Measurements from ENCODE around the gene ENOX1.

Gene ENOX1

DNA sequence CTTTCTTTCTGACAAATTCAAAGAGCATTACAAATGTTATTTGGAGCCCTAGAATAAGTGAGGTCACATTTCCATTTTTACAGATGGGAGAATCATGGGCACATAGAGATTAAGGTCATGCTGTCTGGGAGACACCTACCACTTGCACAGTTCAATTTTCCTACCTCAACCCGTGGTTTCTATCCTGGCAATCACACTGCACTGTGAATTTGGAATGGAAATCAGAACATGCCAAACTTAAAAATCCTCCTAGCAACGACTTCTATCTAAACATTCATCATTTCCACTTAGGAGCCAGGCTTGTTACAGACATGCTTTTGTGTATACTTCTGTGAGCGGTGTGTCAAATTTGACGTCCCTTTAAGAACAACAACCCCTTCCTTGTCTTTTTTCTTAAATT is 511.9 kb downstream of the ENOX1 start:
- H3K27ac ChIP-seq, result no peak overlapping the region
- TF ChIP-seq, protein P1, sequence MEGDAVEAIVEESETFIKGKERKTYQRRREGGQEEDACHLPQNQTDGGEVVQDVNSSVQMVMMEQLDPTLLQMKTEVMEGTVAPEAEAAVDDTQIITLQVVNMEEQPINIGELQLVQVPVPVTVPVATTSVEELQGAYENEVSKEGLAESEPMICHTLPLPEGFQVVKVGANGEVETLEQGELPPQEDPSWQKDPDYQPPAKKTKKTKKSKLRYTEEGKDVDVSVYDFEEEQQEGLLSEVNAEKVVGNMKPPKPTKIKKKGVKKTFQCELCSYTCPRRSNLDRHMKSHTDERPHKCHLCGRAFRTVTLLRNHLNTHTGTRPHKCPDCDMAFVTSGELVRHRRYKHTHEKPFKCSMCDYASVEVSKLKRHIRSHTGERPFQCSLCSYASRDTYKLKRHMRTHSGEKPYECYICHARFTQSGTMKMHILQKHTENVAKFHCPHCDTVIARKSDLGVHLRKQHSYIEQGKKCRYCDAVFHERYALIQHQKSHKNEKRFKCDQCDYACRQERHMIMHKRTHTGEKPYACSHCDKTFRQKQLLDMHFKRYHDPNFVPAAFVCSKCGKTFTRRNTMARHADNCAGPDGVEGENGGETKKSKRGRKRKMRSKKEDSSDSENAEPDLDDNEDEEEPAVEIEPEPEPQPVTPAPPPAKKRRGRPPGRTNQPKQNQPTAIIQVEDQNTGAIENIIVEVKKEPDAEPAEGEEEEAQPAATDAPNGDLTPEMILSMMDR (IDR thresholded peaks at IDR 0.05), result no peak
- TF ChIP-seq ZFX (IDR thresholded peaks at IDR 0.05; ENCODE audit: borderline replicate concordance), result no peak

DNA sequence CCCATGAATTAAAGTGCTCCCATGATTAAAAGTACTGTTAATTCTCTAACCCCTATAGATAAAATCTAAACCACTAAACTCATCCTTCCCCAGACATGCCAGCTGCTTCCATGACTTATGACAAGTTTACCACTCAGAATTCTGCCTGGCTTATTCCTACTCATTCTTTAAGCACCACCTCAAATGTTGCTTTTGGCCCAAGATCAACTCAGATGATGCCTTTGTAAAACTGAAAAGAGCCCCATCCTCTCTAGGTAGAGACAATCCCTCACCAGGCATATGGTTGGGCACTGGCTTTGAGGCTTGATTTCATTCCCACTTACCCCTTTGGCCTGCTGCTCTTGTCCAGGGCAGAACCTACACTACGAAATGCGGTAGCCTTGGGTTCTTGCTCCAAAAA is 513.4 kb downstream of the ENOX1 start:
- no peak overlapping the region for H3K27ac ChIP-seq
- TF ChIP-seq ZFX (IDR thresholded peaks at IDR 0.05; ENCODE audit: borderline replicate concordance), result no peak
- TF ChIP-seq, protein P1 (IDR thresholded peaks at IDR 0.05), result no peak

DNA sequence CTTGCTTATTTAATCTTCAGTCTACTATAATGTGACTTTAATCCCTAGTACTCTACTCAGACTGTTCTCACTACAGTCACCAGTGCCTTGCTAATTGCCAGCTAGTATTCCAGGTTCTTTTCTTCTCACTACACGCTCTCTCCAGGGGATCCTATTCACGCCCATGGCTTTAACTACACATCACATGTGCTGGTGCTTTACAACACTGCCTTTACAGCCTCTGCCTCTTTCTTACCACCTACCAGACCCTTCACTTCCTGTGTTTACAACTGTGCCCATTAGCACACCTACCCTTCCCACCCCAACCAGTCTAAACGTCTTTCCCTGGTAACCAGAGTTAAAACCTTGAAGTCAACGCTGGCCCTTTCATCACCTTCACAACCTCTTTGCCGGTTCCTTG is 513.9 kb downstream of the ENOX1 start:
- H3K27ac ChIP-seq, result no peak overlapping the region

DNA sequence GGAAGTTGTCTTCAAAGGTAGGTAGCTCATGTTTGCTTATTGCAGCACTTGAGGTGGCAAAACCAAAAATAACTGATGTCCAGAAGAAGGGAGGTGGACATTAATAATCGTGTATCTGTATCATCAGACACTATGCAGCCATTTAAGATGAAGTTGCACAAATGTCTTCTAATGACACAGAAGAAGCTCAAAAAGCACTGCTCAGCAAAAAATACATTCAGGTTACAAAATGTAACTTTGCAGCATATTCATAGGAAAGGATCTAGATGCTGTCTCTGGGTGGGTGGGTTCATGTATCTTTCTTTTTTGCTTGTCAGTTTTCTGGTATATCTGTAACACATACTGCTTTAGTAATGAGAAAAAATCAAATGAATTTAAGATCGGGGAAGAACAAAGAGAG is 515.6 kb downstream of the ENOX1 start:
- no peak overlapping the region for H3K27ac ChIP-seq
- TF ChIP-seq, protein P1 (IDR thresholded peaks at IDR 0.05), result no peak
- TF ChIP-seq ZFX (IDR thresholded peaks at IDR 0.05; ENCODE audit: borderline replicate concordance), result no peak

More for the DNA sequence above, 513.9 kb downstream of the ENOX1 start:
- TF ChIP-seq, protein P1 (IDR thresholded peaks at IDR 0.05), result no peak

DNA sequence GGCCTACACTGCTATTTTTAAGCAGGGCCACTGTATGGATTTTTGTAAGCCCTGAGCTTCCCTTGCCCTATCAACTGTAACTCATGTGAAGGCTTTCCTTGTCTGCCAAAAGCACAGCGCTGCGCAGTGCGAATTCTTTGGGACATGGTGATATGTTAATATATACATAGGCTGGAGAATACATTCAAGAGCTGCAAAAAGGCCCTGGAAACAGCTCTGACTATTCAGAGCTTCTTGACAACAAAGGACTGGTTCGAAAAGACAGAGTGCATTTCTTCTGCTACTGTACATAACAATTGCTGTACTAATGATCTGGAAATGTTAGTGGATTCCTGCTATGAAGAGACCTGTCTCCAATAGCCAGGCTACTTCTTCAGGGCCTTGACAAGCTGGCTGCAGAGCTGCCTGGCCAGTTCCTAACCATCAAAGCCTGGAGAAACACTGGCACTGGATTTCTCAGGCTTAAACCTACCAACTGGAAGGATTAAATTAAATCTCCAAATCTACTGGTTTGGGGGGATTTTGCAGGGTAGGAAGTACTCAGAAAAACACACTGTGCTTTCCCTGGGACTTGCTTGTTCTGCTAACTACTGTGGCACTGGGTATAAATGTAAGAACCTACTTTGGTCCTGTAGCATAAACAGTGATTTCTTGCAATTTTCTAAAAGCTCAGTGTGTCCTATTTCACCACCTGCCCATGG is 516.5 kb downstream of the ENOX1 start:
- no peak for TF ChIP-seq ZFX (IDR thresholded peaks at IDR 0.05; ENCODE audit: borderline replicate concordance)
- TF ChIP-seq, protein P1 (IDR thresholded peaks at IDR 0.05), result no peak
- no peak overlapping the region for H3K27ac ChIP-seq

DNA sequence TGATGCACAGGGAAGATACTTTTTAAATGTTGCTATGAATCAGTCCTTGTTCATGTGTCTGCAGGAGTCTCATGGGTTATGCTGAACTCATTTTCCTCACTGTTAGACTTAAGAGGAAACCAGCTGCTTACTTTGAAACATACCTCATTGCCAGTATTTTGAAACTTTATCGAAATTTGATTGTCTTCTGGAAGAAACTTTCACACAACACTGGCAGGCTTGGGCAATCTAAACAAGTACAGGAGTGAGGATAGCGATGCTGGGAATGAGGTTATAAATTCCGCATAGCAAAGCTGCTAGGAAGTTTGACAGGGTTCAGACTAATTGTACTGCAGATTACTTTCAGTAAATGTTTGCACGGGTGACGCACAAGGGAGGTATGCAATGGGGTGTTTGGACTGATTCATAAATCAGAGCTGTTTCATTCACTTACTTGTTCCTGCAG is 517.7 kb downstream of the ENOX1 start:
- no peak overlapping the region for H3K27ac ChIP-seq
- TF ChIP-seq, protein P1 (IDR thresholded peaks at IDR 0.05), result no peak
- no peak for TF ChIP-seq ZFX (IDR thresholded peaks at IDR 0.05; ENCODE audit: borderline replicate concordance)

DNA sequence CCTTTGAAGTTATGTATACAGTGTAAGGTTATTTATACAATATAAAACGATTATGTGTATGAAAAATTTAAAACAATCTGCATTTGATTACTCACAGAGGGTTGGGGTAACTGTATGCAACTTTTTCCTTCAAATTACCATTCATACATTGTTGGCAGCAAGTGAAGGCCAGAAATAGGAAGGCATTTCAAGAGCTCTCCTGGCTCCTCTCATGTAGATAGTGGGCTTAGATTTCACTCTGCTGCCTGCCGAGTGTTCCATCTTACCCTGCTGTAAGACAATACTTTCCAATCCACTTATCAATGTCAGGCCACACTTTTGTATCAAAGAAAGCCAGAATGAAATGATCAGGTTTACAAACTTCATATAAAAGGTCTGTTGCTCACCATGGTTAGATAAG is 518.1 kb downstream of the ENOX1 start:
- TF ChIP-seq ZFX (IDR thresholded peaks at IDR 0.05; ENCODE audit: borderline replicate concordance), result no peak
- TF ChIP-seq, protein P1 (IDR thresholded peaks at IDR 0.05), result no peak
- no peak overlapping the region for H3K27ac ChIP-seq
